Measurements from ENCODE around the gene KIF26A.
A peak's percentile ranks its signal among the peaks of the same experiment; 100 is the strongest.
"Not testable (repeated sequence)": the region's sequence is repeated elsewhere in the genome, so short reads cannot be mapped to it uniquely, and the experiment has no call there.

Gene KIF26A

GRCh38 chr14:104196461-104197140, 58.2 kb downstream of the KIF26A start:
- DNase-seq, result no peak

GRCh38 chr14:104197449-104198247, 59.3 kb downstream of the KIF26A start:
- no peak for DNase-seq

- no peak for DNase-seq
Observed at GRCh38 chr14:104199266-104199895, 61.0 kb downstream of the KIF26A start.

GRCh38 chr14:104200106-104200505, 61.7 kb downstream of the KIF26A start:
- no peak for DNase-seq

- no peak for DNase-seq
Observed at GRCh38 chr14:104200591-104200990, 62.2 kb downstream of the KIF26A start.

GRCh38 chr14:104201063-104201462, 62.7 kb downstream of the KIF26A start:
- peak; percentile 33 for DNase-seq

- DNase-seq, result no peak
Observed at GRCh38 chr14:104201496-104201895, 63.1 kb downstream of the KIF26A start.

- DNase-seq, result peak; percentile 43
Observed at GRCh38 chr14:104202259-104203070, 64.1 kb downstream of the KIF26A start.

- no peak for DNase-seq
Observed at GRCh38 chr14:104203071-104203425, 64.7 kb downstream of the KIF26A start.

- DNase-seq, result no peak
Observed at GRCh38 chr14:104204660-104205149, 66.3 kb downstream of the KIF26A start.

- DNase-seq, result no peak
Observed at GRCh38 chr14:104205781-104206180, 67.4 kb downstream of the KIF26A start.

GRCh38 chr14:104206281-104206904, 68.0 kb downstream of the KIF26A start:
- no peak for DNase-seq

GRCh38 chr14:104207142-104208014, 69.0 kb downstream of the KIF26A start:
- no peak for DNase-seq

- DNase-seq, result not testable (repeated sequence)
Observed at GRCh38 chr14:104208015-104208295, 69.6 kb downstream of the KIF26A start.

GRCh38 chr14:104208331-104208730, 69.9 kb downstream of the KIF26A start:
- DNase-seq, result not testable (repeated sequence)

- not testable (repeated sequence) for DNase-seq
Observed at GRCh38 chr14:104209071-104209470, 70.7 kb downstream of the KIF26A start.

GRCh38 chr14:104209985-104210816, 71.8 kb downstream of the KIF26A start:
- no peak for DNase-seq

- no peak for DNase-seq
Observed at GRCh38 chr14:104210817-104211195, 72.4 kb downstream of the KIF26A start.

GRCh38 chr14:104211215-104211614, 72.8 kb downstream of the KIF26A start:
- DNase-seq, result no peak

- no peak for DNase-seq
Observed at GRCh38 chr14:104211741-104212140, 73.4 kb downstream of the KIF26A start.
